Colonic mucosa (tissue), 4 donors: Measurements from ENCODE around the gene TMEM9. TPM values are rescaled to one million over a fixed set of nuclear protein-coding genes. Genes with fewer than 3 reads are reported as not detected.

Experiments used
- DNase-seq: peaks from one replicate; pipeline ENCODE4 v3.0.0-alpha.2; 2020
- H3K27ac ChIP-seq: fragments of 200-600 bp; one replicate; pipeline ENCODE4 v1.8.0; 2021
- H3K27me3 ChIP-seq: fragments of 200-600 bp; one replicate; pipeline ENCODE4 v1.8.0; 2021
- H3K36me3 ChIP-seq: fragments of 200-600 bp; one replicate; pipeline ENCODE4 v1.8.0; 2021
- H3K4me1 ChIP-seq: fragments of 200-600 bp; one replicate; pipeline ENCODE4 v1.8.0; 2021; ENCODE audit warnings: mild to moderate bottlenecking
- H3K4me3 ChIP-seq: fragments of 200-600 bp; one replicate; pipeline ENCODE4 v1.8.0; 2021
- H3K9ac ChIP-seq, 2 donors: one replicate each; pipeline ENCODE4 v1.7.0; 2013; ENCODE audit warnings: control low read depth in 2 of 2, low read depth in 2 of 2, low read length in 2 of 2
- H3K9me3 ChIP-seq: fragments of 200-600 bp; one replicate; pipeline ENCODE4 v1.8.0; 2021
- CTCF ChIP-seq: fragments of 200-600 bp; IDR thresholded peaks from one replicate; pipeline ENCODE4 v1.8.0; 2022; ENCODE audit warnings: antibody characterized with exemption, mild to moderate bottlenecking
- intact Hi-C: fragments of 100-400 bp; cut with DNase I; formaldehyde crosslinking; loops from one replicate; pipeline ENCODE4 v1.14.1; 2022
- total RNA-seq, 2 donors: library from RNA; stranded (reverse); fragmentation: NEBNext Ultra II Directional in 1 of 2; extraction: Animal tissue kit (Norgen Biotek cat#: 25700) in 1 of 2; gene quantifications; one replicate each; pipeline ENCODE4 v1.2.1, GENCODE V29; 2021
- donor health status: healthy.
- donor health status: DM: no; HTN: no; CAD: no.
- donor health status: DM: no; HTN: no; CAD: no.

The TMEM9 gene
- total RNA-seq, 2 donors from 2014 or later = 35.4 to 38.2 TPM

GRCh38 chr1:201170533-201171062 is 16.3 kb upstream of the TMEM9 start:
- peak overlapping the region; percentile 94 for H3K27ac ChIP-seq
- no peaks in the 10 kb centered on the region for H3K4me1 ChIP-seq
- intact Hi-C loops = no loop called here
- H3K4me3 ChIP-seq = peak overlapping the region; percentile 59
- DNase-seq = peak; percentile 98
- H3K9ac ChIP-seq = peak overlapping the region; percentile 72 to 82
- no peaks in the 10 kb centered on the region for H3K27me3 ChIP-seq
- no peak for TF ChIP-seq CTCF
- no peaks in the 10 kb centered on the region for H3K36me3 ChIP-seq
- H3K9me3 ChIP-seq = no peaks in the 10 kb centered on the region

GRCh38 chr1:201169971-201170532 is 15.8 kb upstream of the TMEM9 start:
- intact Hi-C loops = no loop called here
- Histone ChIP-seq H3K9ac (peak overlapping the region in 1 of 2 donors; percentile 55), H3K9me3 (no peaks in the 10 kb centered on the region), H3K4me1 (no peaks in the 10 kb centered on the region), H3K27ac (peak overlapping the region; percentile 94), H3K4me3 (no peak overlapping the region), H3K27me3 (no peaks in the 10 kb centered on the region), H3K36me3 (no peaks in the 10 kb centered on the region)
- no peak for DNase-seq
- TF ChIP-seq CTCF = no peak

GRCh38 chr1:201169203-201169602 is 14.9 kb upstream of the TMEM9 start:
- intact Hi-C loops = no loop called here
- no peaks in the 10 kb centered on the region for H3K27me3 ChIP-seq
- DNase-seq = no peak
- TF ChIP-seq CTCF = no peak
- no peaks in the 10 kb centered on the region for H3K4me1 ChIP-seq
- no peaks in the 10 kb centered on the region for H3K36me3 ChIP-seq
- H3K9ac ChIP-seq = no peak overlapping the region
- no peaks in the 10 kb centered on the region for H3K9me3 ChIP-seq
- H3K4me3 ChIP-seq = no peak overlapping the region
- H3K27ac ChIP-seq = no peak overlapping the region

- Histone ChIP-seq H3K27ac (no peak overlapping the region), H3K4me3 (no peak overlapping the region), H3K27me3 (no peaks in the 10 kb centered on the region), H3K9me3 (no peaks in the 10 kb centered on the region), H3K9ac (no peak overlapping the region), H3K4me1 (no peaks in the 10 kb centered on the region), H3K36me3 (no peaks in the 10 kb centered on the region)
- intact Hi-C loops = no loop called here
- DNase-seq = no peak
- no peak for TF ChIP-seq CTCF
Measured at GRCh38 chr1:201167041-201167991, 13.0 kb upstream of the TMEM9 start.

- Histone ChIP-seq H3K36me3 (no peaks in the 10 kb centered on the region), H3K4me3 (no peak overlapping the region), H3K4me1 (no peaks in the 10 kb centered on the region), H3K27me3 (no peaks in the 10 kb centered on the region), H3K9me3 (no peaks in the 10 kb centered on the region), H3K9ac (no peak overlapping the region), H3K27ac (no peak overlapping the region)
- DNase-seq = no peak
- TF ChIP-seq CTCF = no peak
- intact Hi-C loops = no loop called here
Measured at GRCh38 chr1:201164645-201165044, 10.4 kb upstream of the TMEM9 start.
